Body of pancreas (tissue), 4 donors: Measurements from ENCODE around the gene RND1. TPM values are rescaled to one million over a fixed set of nuclear protein-coding genes. Genes with fewer than 3 reads are reported as not detected.
"Not testable (repeated sequence)": the region's sequence is repeated elsewhere in the genome, so short reads cannot be mapped to it uniquely, and the experiment has no call there.

Experiments
- ATAC-seq: fragments of 150-250 bp; one replicate; pipeline ENCODE4 v1.9.1; 2016
- DNase-seq, 4 donors: peaks; one replicate each; pipeline ENCODE4 v3.0.0-alpha.2; 2019
- H3K27ac ChIP-seq, 4 donors: fragments of 200-600 bp; sonication (generic); 1 replicate in 3 of 4; 2 replicates in 1 of 4; pipeline versions ENCODE4 v1.5.1 to v1.6.1; 2016 to 2019; ENCODE audit warnings: mild to moderate bottlenecking in 1 of 4, mixed read lengths in 1 of 4, moderate library complexity in 1 of 4
- H3K27me3 ChIP-seq, 2 donors: fragments of 200-600 bp; sonication (generic); one replicate each; pipeline ENCODE4 v1.6.0; 2016; ENCODE audit warnings: mild to moderate bottlenecking in 1 of 2
- H3K36me3 ChIP-seq, 2 donors: fragments of 200-600 bp; sonication (generic); replicated peaks in 1 of 2; 2 replicates each; pipeline ENCODE4 v1.5.1; 2016; ENCODE audit warnings: low read depth in 2 of 2; ENCODE audit not compliant: insufficient read depth in 1 of 2
- H3K4me1 ChIP-seq: fragments of 200-600 bp; sonication (generic); one replicate; pipeline ENCODE4 v1.6.0; 2016
- H3K4me3 ChIP-seq, 2 donors: fragments of 200-600 bp; sonication (generic); 1 replicate in 1 of 2; 2 replicates in 1 of 2; pipeline ENCODE4 v1.5.1; 2016 to 2019
- H3K9me3 ChIP-seq, 3 donors: fragments of 200-600 bp; sonication (generic); 1 replicate in 2 of 3; 2 replicates in 1 of 3; pipeline ENCODE4 v1.5.1; 2016
- CTCF ChIP-seq, 7 experiments: fragments of 450-650 bp in 4 of 7; fragments of 200-600 bp in 3 of 7; sonication (generic) in 3 of 7; IDR thresholded peaks; one replicate each; pipeline ENCODE4 v1.5.1; 2016 to 2019; ENCODE audit warnings: antibody characterized with exemption in 7 of 7
- POLR2A ChIP-seq, 3 donors: fragments of 450-650 bp; IDR thresholded peaks; one replicate each; pipeline ENCODE4 v1.6.1; 2016; ENCODE audit warnings: antibody characterized with exemption in 3 of 3, mild to moderate bottlenecking in 2 of 3
- WGBS, 2 donors: methylation state at CpG; one replicate each; pipeline ENCODE4 v1.1.5; 2017; 5-methylcytosine and 5-hydroxymethylcytosine counted together
- intact Hi-C: fragments of 100-400 bp; cut with DNase I; formaldehyde crosslinking; loops from one replicate; pipeline ENCODE4 v1.15.1; 2023
- total RNA-seq, 2 donors: library from RNA; depleted of rRNA; stranded (reverse); fragments of >200 nt; gene quantifications; one replicate each; pipeline ENCODE4 v1.1.0, GENCODE V29; 2016

The RND1 gene
- total RNA-seq, 2 donors from 2014 or later = 1.6 TPM; not detected in 1

DNA sequence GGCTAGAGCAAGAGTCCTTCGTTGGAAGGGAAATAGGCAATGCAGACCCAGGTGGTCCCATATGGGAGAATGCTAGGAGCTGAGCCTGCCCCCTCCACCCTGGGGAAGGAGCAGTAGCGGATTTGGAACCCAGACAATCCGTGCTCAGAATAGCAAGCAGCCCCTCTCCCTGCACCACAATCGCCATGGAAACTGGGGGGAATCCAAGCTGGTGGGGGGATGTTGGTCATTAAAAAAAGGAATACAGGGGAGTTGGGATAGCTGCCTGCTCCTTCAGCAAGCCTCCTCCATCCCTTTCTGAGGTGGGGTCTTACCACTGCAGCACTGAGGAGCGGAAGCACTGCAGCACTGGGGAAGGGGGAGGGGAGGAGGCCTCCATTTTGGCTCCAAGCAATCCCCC is 2.9 kb downstream of the RND1 start:
- 86 to 89% methylated on average over 4 to 5 of the region's 5 CpGs for WGBS, 2 donors
- no peak overlapping the region for H3K27ac ChIP-seq
- ATAC-seq (no peak), DNase-seq (no peak)
- peaks cover 0 to 2% of the 10 kb centered on the region in 2 donors for H3K36me3 ChIP-seq
- H3K4me1 ChIP-seq = peaks cover 19% of the 10 kb centered on the region
- H3K4me3 ChIP-seq = no peak overlapping the region
- no peaks in the 10 kb centered on the region for H3K27me3 ChIP-seq
- intact Hi-C loops = no loop called here
- no peak for TF ChIP-seq POLR2A (IDR thresholded peaks at IDR 0.05)
- no peak for TF ChIP-seq CTCF (IDR thresholded peaks at IDR 0.05)
- H3K9me3 ChIP-seq = no peaks in the 10 kb centered on the region

DNA sequence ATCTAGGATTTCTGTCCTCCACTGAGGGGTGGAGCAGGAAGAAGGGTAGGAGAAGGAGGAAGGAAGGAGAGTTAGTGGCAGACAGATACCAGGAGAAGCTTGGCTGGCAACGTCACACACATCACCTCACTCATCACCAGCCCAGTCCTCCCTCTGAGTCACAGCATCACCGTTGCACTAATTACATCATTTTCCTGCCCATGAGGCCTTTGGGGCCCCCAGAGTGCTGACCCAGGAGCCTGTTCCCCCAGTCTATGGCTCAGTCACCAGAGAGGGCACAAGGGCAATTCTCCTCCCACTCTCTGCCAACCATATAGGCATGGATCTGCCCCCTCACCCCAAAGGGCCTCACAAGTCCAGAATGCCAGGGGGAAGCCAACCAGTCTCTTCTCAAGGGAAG is 4.6 kb downstream of the RND1 start:
- peaks cover 0 to 2% of the 10 kb centered on the region in 2 donors for H3K36me3 ChIP-seq
- 48 to 64% methylated on average over 2 of the region's 2 CpGs for WGBS, 2 donors
- intact Hi-C loops = no loop called here
- H3K27ac ChIP-seq = no peak overlapping the region
- H3K4me3 ChIP-seq = no peak overlapping the region
- H3K9me3 ChIP-seq = no peaks in the 10 kb centered on the region
- no peaks in the 10 kb centered on the region for H3K27me3 ChIP-seq
- ATAC-seq = no peak
- peaks cover 13% of the 10 kb centered on the region for H3K4me1 ChIP-seq
- TF ChIP-seq CTCF (IDR thresholded peaks at IDR 0.05) (no peak), POLR2A (IDR thresholded peaks at IDR 0.05) (no peak)
- no peak for DNase-seq

DNA sequence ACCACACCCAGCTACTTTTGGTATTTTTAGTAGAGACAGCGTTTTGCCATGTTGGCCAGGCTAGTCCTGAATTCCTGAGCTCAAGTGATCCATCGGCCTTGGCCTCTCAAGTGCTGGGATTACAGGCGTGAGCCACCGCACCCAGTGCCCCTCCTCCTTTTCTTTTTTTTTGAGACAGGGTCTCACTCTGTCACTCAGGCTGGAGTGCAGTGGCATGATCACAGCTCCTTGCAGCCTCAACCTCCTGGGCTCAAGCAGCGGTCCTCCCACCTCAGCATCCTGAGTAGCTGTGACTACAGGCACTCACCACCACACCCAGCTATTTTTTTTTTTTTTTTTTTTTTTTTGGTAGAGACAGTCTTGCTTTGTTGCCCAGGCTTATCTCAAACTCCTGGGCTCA is 5.4 kb downstream of the RND1 start:
- DNase-seq, H3K36me3 ChIP-seq, H3K4me1 ChIP-seq, H3K27ac ChIP-seq, H3K9me3 ChIP-seq, ATAC-seq, H3K27me3 ChIP-seq, intact Hi-C loops, H3K4me3 ChIP-seq: not testable (repeated sequence)
- WGBS, 2 donors = 79 to 90% methylated on average over 3 to 5 of the region's 5 CpGs

DNA sequence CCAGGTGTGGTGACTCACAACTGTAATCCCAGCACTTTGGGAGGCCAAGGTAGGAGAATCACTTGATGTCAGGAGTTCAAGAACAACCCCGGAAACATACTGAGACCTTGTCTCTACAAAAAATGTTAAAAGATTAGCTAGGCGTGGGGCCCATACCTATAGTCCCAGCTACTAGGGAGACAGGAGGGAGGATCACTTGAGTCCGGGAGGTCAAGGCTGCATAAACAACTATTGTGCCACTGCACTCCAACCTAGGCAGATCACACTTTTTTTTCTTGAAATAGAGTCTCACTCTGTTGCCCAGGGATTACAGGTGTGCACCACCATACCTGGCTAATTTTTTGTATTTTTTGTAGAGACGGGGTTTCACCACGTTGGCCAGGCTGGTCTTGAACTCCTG is 6.1 kb downstream of the RND1 start:
- WGBS, 2 donors = 91% methylated on average over 5 of the region's 5 CpGs
- ATAC-seq (no peak), DNase-seq (no peak)
- Histone ChIP-seq H3K9me3 (no peaks in the 10 kb centered on the region), H3K27me3 (no peaks in the 10 kb centered on the region), H3K4me3 (no peak overlapping the region), H3K36me3 (peaks cover 0 to 2% of the 10 kb centered on the region in 2 donors), H3K27ac (no peak overlapping the region), H3K4me1 (peaks cover 2% of the 10 kb centered on the region)
- intact Hi-C loops = loop anchor here (5.0 to 10.0 kb wide), 2 partner anchors 33 to 75 kb away; no protein-coding TSS in a partner anchor
- TF ChIP-seq CTCF (IDR thresholded peaks at IDR 0.05) (no peak), POLR2A (IDR thresholded peaks at IDR 0.05) (no peak)

DNA sequence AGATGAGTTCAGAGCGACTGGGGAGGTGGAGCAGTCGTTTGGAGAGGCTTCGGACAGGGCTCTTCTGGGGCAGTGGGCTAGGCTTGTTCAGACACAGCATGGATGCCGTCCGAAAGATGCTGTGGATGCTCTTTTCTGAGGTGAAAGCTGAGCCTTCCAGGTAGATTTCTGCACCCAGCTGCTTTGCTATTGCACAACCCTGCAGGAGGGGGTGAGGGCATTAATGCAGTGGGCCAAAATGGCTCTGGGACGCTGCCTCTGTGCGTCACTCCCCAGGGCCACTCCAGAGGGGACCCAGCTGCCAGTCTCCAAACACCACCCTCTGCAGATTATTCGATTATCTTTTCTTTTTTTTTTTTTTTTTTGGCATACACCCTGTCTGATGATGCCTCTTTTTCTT is 7.6 kb downstream of the RND1 start:
- Histone ChIP-seq H3K4me3 (no peak overlapping the region), H3K9me3 (no peaks in the 10 kb centered on the region), H3K27me3 (no peaks in the 10 kb centered on the region), H3K4me1 (no peaks in the 10 kb centered on the region), H3K36me3 (peaks cover 0 to 2% of the 10 kb centered on the region in 2 donors), H3K27ac (no peak overlapping the region)
- intact Hi-C loops = loop anchor here (5.0 to 10.0 kb wide), 2 partner anchors 34 to 77 kb away; no protein-coding TSS in a partner anchor
- no peak for TF ChIP-seq CTCF (IDR thresholded peaks at IDR 0.05)
- TF ChIP-seq POLR2A (IDR thresholded peaks at IDR 0.05) = no peak
- WGBS, 2 donors = 79 to 83% methylated on average over 8 of the region's 8 CpGs
- ATAC-seq = no peak
- no peak for DNase-seq
